Middle frontal gyrus (tissue), 1 donor: ENCODE data around the gene FRS2.

Source experiments
- DNase-seq: peaks from one replicate; pipeline ENCODE4 v3.0.0-alpha.2; 2015; ENCODE audit warnings: low spot score; ENCODE audit errors: extremely low spot score

The FRS2 gene

GRCh38 chr12:69464428-69464827 lies 5.8 kb upstream of the FRS2 start:
- DNase-seq, result no peak

GRCh38 chr12:69466867-69467266 lies 3.3 kb upstream of the FRS2 start:
- DNase-seq, result no peak

GRCh38 chr12:69467366-69467765 lies 2.8 kb upstream of the FRS2 start:
- DNase-seq, result no peak

- no peak for DNase-seq
Measured at GRCh38 chr12:69468237-69469026, 1.8 kb upstream of the FRS2 start.

- DNase-seq, result no peak
Measured at GRCh38 chr12:69469854-69470188, 367 bp upstream of the FRS2 start.

- no peak for DNase-seq
Measured at GRCh38 chr12:69471076-69471430, 865 bp downstream of the FRS2 start.

GRCh38 chr12:69471667-69472385 lies 1.6 kb downstream of the FRS2 start:
- DNase-seq, result no peak

- no peak for DNase-seq
Measured at GRCh38 chr12:69473262-69473661, 3.1 kb downstream of the FRS2 start.

- no peak for DNase-seq
Measured at GRCh38 chr12:69474456-69474855, 4.3 kb downstream of the FRS2 start.

GRCh38 chr12:69475237-69475975 lies 5.2 kb downstream of the FRS2 start:
- no peak for DNase-seq

GRCh38 chr12:69476276-69477017 lies 6.3 kb downstream of the FRS2 start:
- DNase-seq, result no peak

GRCh38 chr12:69479675-69480074 lies 9.5 kb downstream of the FRS2 start:
- no peak for DNase-seq

GRCh38 chr12:69480698-69481097 lies 10.5 kb downstream of the FRS2 start:
- no peak for DNase-seq

- no peak for DNase-seq
Measured at GRCh38 chr12:69481133-69481532, 10.9 kb downstream of the FRS2 start.

GRCh38 chr12:69483700-69484099 lies 13.5 kb downstream of the FRS2 start:
- no peak for DNase-seq

GRCh38 chr12:69484428-69484827 lies 14.2 kb downstream of the FRS2 start:
- DNase-seq, result no peak

- DNase-seq, result no peak
Measured at GRCh38 chr12:69490920-69491643, 20.9 kb downstream of the FRS2 start.

GRCh38 chr12:69492739-69493138 lies 22.6 kb downstream of the FRS2 start:
- DNase-seq, result no peak

- DNase-seq, result no peak
Measured at GRCh38 chr12:69495071-69495470, 24.9 kb downstream of the FRS2 start.

- DNase-seq, result no peak
Measured at GRCh38 chr12:69497308-69498026, 27.3 kb downstream of the FRS2 start.
